OCI-LY7 (cell line): ENCODE results near the gene IQSEC1.

ENCODE experiments used
- CTCF ChIP-seq: fragments of 200-600 bp; sonication (generic); conservative IDR thresholded peaks from 2 replicates; pipeline ENCODE4 v1.5.1; 2014; ENCODE audit warnings: mild to moderate bottlenecking, antibody characterized with exemption, low read length, moderate library complexity, mixed read lengths
- EZH2phosphoT487 ChIP-seq: fragments of 200-600 bp; sonication (generic); IDR thresholded peaks from 2 replicates; pipeline ENCODE4 v1.6.1; 2018; ENCODE audit warnings: low read depth, borderline replicate concordance, mild to moderate bottlenecking, mixed run types, antibody characterized with exemption, low read length, moderate library complexity, mixed read lengths

- TF ChIP-seq CTCF (no peak), EZH2phosphoT487 (no peak)
Observed at GRCh38 chr3:13121553-13122001, 48.3 kb upstream of the IQSEC1 start.
